Inflammatory macrophage (primary cell): ENCODE results near the gene MYO5B.

Source experiments
- DNase-seq, 2 donors: peaks; one replicate each; pipeline ENCODE4 v3.0.0-alpha.2; 2020 to 2022

The MYO5B gene

DNA sequence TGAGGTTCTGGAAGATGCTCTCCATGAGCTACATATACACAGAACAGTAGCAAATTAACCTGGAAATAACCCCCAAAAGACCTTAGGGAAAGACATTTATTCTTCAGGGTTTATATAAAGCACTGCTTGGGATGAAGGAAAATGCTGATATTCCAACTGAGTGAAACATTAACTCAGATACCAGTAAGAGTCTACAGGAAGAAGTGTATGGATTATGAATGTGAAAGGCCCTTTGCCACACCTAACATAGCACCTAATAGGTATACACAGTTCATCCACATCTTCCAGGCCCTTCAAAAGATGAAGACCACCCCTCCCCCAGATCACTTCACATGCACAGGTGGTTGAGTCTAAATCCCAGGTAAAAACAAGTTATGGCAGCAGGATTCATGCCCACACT, 50.4 kb downstream of the MYO5B start:
- no peak for DNase-seq

DNA sequence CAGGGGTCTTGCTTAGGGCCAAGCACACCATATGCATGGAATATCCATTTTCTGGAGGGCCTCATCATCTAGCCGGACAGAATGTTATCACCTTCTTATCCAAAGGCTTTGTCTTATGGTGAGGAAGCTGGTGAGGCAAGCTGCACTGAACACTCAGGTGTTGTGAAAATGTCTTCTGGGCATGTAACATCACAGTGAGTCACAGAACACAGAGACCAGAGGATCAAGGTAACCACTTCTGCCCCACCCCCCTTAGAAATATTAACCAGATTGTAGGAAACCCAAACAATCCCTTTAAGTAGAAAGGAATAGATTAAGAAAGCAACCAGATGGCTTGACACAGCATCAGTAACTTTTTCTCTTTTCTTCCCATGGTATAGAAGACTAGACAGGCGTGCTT, 51.1 kb downstream of the MYO5B start:
- no peak for DNase-seq

DNA sequence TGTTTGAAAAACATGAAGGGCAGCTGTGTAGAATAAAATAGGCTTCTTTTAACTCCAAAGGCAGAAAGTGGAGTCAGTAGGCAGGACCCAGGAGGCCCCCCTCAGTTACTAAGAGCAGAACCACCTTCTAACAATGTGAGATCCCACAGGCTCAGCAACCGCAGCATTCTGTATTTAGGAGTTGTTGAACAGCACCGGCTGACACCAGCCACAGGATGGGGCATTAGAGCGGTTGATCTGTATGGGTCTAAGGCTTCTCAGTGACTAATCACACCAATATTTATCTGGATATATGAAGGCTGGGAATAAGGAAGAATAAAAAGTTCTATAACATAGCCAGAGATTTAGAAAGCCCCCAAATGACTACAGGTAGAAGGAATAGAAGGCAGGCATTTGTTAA, 51.7 kb downstream of the MYO5B start:
- no peak for DNase-seq

DNA sequence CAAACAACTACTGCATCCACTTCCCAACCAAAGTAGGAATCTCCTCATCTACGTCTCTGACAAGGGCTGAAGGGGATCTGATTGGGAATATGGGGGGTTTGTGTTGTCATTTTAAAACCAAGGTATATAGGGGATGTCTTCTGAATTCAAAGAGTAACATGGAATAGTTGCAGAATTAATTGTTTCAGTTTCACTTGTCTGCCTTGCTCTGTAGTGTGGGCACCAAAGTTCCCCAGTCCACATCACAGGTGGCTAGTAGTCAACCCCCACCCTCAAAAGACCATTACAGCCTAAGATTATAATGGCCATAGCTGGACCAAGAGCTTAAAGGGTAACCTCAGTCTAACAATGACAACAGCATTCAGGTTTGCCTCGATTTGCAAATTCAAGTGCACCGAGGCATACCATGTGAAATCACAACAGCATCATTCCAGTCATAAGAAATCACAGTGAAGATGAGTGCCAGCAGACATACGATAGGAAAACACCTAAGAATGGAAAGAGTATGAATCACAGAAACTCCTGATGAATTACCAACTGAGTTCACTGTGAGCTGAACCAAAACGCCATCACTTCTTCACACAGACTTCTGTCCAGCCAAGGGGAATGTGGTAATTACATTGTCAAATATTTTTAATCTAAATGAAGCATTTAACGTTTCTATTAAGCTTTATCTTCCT, 52.4 kb downstream of the MYO5B start:
- DNase-seq, result no peak

- DNase-seq, result no peak
Measured at GRCh38 chr18:50138181-50139064, 56.5 kb downstream of the MYO5B start.

- DNase-seq, result no peak
Measured at GRCh38 chr18:50135903-50136302, 59.0 kb downstream of the MYO5B start.

GRCh38 chr18:50133526-50133925, 61.4 kb downstream of the MYO5B start:
- DNase-seq, result no peak

DNA sequence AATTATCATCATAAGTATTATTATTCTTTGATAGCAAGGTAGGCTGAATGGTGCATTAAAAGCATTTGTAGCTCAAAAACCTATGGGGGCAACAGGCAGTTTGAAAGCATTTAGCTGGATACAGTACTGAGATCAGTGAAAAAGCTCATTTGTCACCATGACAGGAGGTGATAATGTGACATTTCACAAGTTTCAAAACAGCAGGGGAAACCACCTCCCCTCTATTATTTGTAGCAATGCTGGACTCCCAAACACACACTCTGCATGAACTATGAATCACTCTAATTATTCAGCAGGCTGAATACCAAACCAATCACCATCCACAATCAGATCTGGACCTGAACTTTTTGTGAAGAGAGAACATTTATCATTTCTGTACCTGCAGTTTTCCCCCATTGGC, 63.4 kb downstream of the MYO5B start:
- DNase-seq, result no peak

GRCh38 chr18:50128506-50129271, 66.3 kb downstream of the MYO5B start:
- no peak for DNase-seq

DNA sequence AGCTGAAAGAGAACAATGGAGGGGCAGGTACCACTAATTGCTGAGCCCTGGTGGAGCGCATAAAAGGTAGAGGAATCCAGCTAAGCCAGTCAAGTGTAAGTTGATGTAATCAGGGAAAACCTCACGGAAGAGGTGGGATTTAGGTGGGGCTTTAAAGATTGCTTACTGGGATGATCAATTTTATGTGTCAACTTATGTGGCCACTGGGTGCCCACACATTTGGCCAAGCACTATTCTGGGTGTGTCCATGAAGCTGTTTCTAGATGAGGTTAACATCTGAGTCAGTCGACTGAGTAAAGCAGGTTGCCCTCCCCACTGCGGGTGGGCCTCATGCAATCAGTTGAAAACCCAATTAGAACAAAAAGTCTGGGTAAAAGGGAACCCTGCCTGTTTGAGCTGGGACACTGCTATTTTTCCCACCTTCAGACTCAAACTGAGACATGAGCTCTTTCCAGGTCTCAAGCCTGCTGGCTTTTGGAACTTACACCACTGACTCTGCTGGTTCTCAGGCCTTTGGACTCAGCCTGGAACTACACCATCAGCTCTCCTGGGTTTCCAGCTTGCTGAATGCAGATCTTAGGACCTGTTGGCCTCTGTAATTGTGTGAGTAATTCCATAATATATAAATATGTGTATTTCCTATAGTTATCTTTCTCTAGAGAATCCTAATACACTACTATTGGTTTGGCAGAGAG, 67.3 kb downstream of the MYO5B start:
- DNase-seq, result no peak

- no peak for DNase-seq
Measured at GRCh38 chr18:50126471-50126870, 68.5 kb downstream of the MYO5B start.

DNA sequence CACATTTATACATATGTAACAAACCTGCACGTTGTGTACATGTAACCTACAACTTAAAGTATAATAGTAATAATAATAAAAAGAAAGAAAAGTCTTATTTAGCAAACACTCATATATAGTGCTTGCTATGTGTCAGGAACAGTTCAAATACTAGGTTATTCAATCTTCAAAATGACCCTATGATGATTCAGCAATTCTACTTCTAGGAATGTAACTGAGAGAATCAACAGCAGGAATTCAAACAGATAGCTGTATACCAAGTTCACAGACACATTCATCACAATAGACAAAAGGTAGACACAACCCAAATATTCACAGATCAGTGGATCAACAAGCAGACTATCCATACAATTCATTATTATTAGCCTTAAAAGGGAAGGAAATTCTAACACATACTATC, 69.5 kb downstream of the MYO5B start:
- no peak for DNase-seq

DNA sequence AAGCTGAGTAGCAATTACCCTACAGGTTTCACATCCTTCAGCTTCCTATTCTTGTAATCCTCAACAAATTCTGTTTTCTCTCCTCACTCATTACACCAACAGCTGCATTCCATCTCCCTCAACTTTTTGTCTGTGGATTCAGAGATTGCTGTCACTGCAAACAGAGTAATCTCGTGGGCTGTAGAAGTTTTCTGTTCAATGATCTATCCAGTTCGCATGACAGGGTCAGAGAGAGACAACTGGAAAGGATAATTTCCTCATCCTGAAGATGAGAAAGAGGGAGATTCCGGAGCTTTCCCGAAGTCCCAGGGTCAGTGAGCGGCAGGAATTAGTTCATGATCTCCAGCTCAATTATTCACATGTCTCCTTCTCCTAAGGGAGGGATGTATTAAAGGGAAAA, 75.7 kb downstream of the MYO5B start:
- no peak for DNase-seq

- DNase-seq, result no peak
Measured at GRCh38 chr18:50117863-50118262, 77.1 kb downstream of the MYO5B start.

DNA sequence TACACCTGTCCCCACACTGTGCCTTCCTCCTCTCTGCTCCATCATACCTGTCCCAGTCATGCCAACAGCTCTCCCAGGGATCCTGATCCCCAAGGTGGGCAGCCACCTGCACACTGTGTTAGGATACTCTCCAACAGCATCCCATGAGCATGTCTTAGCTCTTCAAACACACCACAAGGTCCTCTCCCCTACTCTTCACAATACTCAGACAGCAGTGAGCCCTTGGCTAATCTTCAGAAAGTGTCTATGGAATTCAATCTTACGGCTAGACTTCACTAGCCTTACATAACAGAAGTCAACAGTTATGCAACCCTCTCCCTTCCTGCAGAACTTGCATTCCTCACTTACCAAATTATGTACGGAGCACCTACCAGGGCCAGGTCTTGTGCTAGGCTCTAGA, 79.9 kb downstream of the MYO5B start:
- no peak for DNase-seq

DNA sequence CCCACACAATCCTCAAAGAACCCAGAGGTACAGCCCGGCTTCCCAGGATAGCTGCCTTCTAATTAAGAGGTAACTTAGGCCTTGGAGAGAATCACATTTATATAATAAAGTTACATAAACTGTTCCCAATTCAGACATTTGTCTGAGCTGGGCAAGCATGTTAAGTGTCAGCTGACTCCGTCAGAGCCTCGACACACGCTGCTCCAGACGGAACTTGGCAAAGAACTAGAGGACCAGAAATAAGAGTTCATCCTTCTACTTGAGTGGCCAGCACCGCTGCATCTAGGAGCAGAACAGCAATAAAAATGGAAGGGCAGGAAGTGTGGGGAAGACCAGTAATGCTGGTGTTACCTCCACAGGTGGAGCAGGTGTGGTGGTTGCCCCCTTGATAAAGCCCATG, 80.5 kb downstream of the MYO5B start:
- no peak for DNase-seq

- no peak for DNase-seq
Measured at GRCh38 chr18:50113726-50114125, 81.2 kb downstream of the MYO5B start.

DNA sequence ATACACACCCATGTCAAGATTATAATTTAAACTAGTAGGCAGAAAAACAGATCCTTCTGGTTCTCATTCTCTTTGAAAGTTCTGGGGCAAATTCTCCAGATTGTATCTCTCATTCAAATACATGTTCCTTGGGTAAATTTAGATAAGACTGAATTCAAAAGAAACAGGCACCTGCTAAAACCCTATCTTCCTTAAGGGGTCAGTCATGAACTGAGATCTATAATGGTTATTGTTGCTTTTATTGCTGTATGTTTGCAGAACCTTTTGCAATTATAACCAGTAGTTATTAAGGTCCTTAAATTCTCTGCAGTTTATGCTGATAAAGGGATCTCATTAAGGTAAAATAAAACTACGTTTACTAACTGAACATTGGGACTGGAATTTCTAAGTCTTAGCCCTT, 83.5 kb downstream of the MYO5B start:
- no peak for DNase-seq

DNA sequence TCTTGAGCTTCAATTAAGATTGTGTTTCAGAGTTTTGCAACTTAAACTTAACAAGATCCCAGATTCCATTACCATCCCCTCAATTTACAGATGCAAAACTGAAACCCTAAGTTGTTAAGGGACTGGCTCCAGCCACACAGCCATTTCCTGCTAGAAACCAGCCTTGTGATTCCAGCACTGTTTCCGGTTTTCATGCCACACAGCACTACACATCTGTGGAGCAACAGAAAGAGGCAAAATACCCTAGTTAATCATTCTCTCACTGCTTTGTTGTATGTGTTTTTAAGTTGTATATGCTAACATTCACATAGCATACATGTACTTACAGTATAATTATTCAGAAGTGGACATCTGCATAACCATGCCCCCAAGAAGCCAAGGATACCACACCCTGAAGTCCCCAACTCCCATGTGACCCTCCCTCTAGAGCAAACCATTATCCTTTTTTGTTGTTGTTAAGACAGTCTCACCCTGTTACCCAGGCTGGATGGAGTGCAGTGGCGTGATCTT, 87.4 kb downstream of the MYO5B start:
- no peak for DNase-seq

DNA sequence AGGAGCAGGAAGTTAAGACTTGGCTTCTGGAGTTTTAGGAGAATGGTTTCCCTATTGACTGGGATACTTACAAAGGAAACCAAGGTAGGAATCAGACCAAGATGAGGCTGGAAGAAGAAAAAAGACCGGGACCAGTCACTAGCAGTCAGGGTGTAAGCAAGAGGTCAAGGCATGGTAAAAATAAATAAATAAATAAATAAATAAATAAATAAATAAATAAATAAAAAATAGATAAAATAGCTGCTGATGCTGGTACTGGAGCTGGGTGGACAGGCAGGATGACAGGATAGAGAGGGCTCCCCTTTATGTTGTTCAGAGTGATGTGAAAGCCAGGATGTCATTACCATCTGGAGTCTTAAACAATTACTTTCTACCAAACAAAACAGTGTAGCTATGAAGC, 89.9 kb downstream of the MYO5B start:
- no peak for DNase-seq

- no peak for DNase-seq
Measured at GRCh38 chr18:50104421-50104820, 90.5 kb downstream of the MYO5B start.

- DNase-seq, result no peak
Measured at GRCh38 chr18:50099725-50100407, 95.1 kb downstream of the MYO5B start.
